Measurements from ENCODE around the gene BUD23. TPM values are rescaled to one million over a fixed set of nuclear protein-coding genes. Genes with fewer than 3 reads are reported as not detected.

The BUD23 gene
- total and polyA plus RNA-seq, 2 donors (not counting 3 experiments of a cell fraction or from before 2014, with no cell fraction given) = 62.1 to 64.6 TPM

DNA sequence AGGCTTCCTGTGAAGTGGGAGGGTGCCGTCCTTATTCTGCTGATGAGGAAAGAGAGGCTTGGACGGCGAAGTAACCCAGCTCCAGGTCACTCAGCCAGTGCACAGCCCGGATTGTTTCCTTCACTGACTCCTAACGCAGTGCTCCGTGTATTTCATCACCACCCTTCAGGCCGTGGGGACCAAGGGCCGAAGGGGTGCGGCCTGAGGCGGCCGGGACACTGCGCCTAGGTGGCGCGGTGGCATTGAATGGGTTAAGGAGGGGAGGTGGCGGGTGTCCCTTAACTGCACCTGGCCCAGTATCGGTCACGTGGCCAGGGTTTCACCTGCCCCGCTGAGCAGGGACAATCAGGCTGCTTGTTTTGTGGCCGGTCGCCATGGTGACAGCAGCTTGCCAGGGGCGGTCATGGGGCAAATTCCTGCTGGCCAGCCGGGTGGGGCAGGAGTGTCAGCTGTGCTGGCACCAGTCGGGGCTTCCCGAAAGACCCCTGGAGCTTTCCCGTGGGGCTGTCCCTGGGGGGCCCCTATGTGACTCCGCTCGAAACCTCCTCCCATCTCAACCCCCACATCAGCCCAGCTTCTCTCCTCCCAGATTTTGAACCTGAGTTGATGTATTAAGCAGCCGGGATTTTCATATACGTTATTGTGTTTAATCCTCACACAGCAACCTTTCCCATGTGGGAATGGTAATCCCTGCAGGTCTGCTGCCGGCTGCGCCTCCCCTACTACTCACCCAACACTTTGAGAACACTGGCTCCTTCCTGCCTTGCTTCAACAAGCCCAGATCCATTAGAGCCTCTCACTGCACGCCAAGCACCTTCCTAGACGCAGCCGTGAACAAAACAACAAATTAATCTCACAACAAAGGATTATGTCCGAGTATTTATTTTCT, 59.6 kb downstream of the BUD23 start:
- TF ChIP-seq JUN (IDR thresholded peaks at IDR 0.05; ENCODE audit: borderline replicate concordance, insufficient read depth, insufficient read length, low read depth) (no peak), GATA2 (IDR thresholded peaks at IDR 0.05; ENCODE audit: insufficient read depth, insufficient read length, low read depth, low read length) (no peak), EZH2 (IDR thresholded peaks at IDR 0.05; ENCODE audit: borderline replicate concordance, low read depth, low read length, severe bottlenecking) (no peak), POLR2AphosphoS5 (IDR thresholded peaks at IDR 0.05; ENCODE audit: insufficient read depth, low read depth, low read length) (no peak), FOS (IDR thresholded peaks at IDR 0.05; ENCODE audit: borderline replicate concordance, insufficient read depth, low read length) (no peak), MYC (IDR thresholded peaks at IDR 0.05; ENCODE audit: low read depth, low read length) (no peak), POLR2A (IDR thresholded peaks at IDR 0.05; ENCODE audit: low read depth, low read length) (no peak)
- TF ChIP-seq, protein P1, sequence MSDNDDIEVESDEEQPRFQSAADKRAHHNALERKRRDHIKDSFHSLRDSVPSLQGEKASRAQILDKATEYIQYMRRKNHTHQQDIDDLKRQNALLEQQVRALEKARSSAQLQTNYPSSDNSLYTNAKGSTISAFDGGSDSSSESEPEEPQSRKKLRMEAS (IDR thresholded peaks at IDR 0.05; ENCODE audit: insufficient read depth, insufficient read length) = no peak
- TF ChIP-seq, protein P2, sequence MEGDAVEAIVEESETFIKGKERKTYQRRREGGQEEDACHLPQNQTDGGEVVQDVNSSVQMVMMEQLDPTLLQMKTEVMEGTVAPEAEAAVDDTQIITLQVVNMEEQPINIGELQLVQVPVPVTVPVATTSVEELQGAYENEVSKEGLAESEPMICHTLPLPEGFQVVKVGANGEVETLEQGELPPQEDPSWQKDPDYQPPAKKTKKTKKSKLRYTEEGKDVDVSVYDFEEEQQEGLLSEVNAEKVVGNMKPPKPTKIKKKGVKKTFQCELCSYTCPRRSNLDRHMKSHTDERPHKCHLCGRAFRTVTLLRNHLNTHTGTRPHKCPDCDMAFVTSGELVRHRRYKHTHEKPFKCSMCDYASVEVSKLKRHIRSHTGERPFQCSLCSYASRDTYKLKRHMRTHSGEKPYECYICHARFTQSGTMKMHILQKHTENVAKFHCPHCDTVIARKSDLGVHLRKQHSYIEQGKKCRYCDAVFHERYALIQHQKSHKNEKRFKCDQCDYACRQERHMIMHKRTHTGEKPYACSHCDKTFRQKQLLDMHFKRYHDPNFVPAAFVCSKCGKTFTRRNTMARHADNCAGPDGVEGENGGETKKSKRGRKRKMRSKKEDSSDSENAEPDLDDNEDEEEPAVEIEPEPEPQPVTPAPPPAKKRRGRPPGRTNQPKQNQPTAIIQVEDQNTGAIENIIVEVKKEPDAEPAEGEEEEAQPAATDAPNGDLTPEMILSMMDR (IDR thresholded peaks at IDR 0.05; ENCODE audit: extremely low read depth in 1 of 2, insufficient read depth in 1 of 2, low read depth in 1 of 2, low read length in 2 of 2) = no peak
- BruUV-seq (replicated peaks) = no TSS peak

More for the DNA sequence above, 59.6 kb downstream of the BUD23 start:
- Histone ChIP-seq H2AFZ (ENCODE audit: low read depth, low read length) (no peak overlapping the region), H3K9ac (replicated peaks; ENCODE audit: extremely low read depth, insufficient read depth, low read length) (no peak overlapping the region), H3K36me3 (ENCODE audit: control insufficient read depth in 2 of 2, extremely low read depth in 1 of 2, insufficient read depth in 2 of 2, low read length in 2 of 2) (no peaks in the 10 kb centered on the region), H3K9me1 (replicated peaks; ENCODE audit: control insufficient read depth, extremely low read depth, insufficient read depth, low read length) (no peaks in the 10 kb centered on the region), H3K4me1 (ENCODE audit: control insufficient read depth, extremely low read depth, insufficient read depth, low read length) (peaks cover 6% of the 10 kb centered on the region), H3K9me3 (replicated peaks; ENCODE audit: control insufficient read depth, insufficient read depth, low read length) (no peaks in the 10 kb centered on the region), H3K79me2 (ENCODE audit: control insufficient read depth, insufficient read depth, low read length) (no peaks in the 10 kb centered on the region), H3K27me3 (ENCODE audit: control insufficient read depth in 2 of 2, insufficient read depth in 2 of 2, low read length in 2 of 2) (no peaks in the 10 kb centered on the region), H3K4me3 (replicated peaks in 1 of 3; ENCODE audit: insufficient read depth in 1 of 3, low read depth in 1 of 3, low read length in 3 of 3) (no peak overlapping the region), H4K20me1 (replicated peaks; ENCODE audit: control insufficient read depth, extremely low read depth, insufficient read depth, low read length) (no peaks in the 10 kb centered on the region), H3K27ac (ENCODE audit: insufficient read depth, low read depth, low read length) (no peak overlapping the region), H3K4me2 (ENCODE audit: insufficient read depth, low read length) (no peak overlapping the region)
- CTCF ChIA-PET = interaction anchor here (1.0 kb wide), 1 partner anchor 9 kb away, joined by 3 read pairs; no protein-coding TSS in a partner anchor
- POLR2A ChIA-PET = no interaction called here
- FAIRE-seq (no peak), DNase-seq (ENCODE audit: low read depth, low spot score) (no peak)
- dilution Hi-C loops (cut with MboI; ENCODE audit: extremely low pct_ligation_motif_present, low sequenced_read_pairs) (no loop called here), intact Hi-C loops (cut with micrococcal nuclease) (no loop called here)

Data from endothelial cell of umbilical vein (primary cell).